Measurements from ENCODE around the gene CCT7. TPM values are rescaled to one million over a fixed set of nuclear protein-coding genes. Genes with fewer than 3 reads are reported as not detected.

Gene CCT7
- total and polyA plus RNA-seq, 10 of the 15 experiments (the other 5 are each of a cell fraction or from before 2014, with no cell fraction given), result 206 to 598 (median 486) TPM

GRCh38 chr2:73295751-73296400 is 61.8 kb downstream of the CCT7 start:
- FAIRE-seq, result no peak
- no peak for DNase-seq (ENCODE audit: low read depth, low spot score)
- intact Hi-C loops (cut with micrococcal nuclease; ENCODE audit: unreplicated experiment), result no loop called here

GRCh38 chr2:73297151-73297559 is 63.0 kb downstream of the CCT7 start:
- DNase-seq (ENCODE audit: low read depth, low spot score) (no peak), FAIRE-seq (no peak), ATAC-seq (no peak)
- Histone ChIP-seq H3K27me3 (replicated peaks in 1 of 2; ENCODE audit: control insufficient read depth in 2 of 2, insufficient read depth in 2 of 2, low read length in 1 of 2) (peaks cover 9 to 19% of the 10 kb centered on the region in 2 experiments), H3K36me3 (ENCODE audit: control insufficient read depth in 2 of 2, insufficient read depth in 2 of 2, low read length in 1 of 2) (no peaks in the 10 kb centered on the region), H3K4me1 (ENCODE audit: control insufficient read depth, insufficient read depth, low read length) (peaks cover 4% of the 10 kb centered on the region; the same call in 1 of the 2 replicates), H3K4me2 (ENCODE audit: control insufficient read depth, insufficient read depth) (no peak overlapping the region), H3K79me2 (ENCODE audit: control insufficient read depth, insufficient read depth, low read length) (no peaks in the 10 kb centered on the region), H3K27ac (ENCODE audit: control insufficient read depth, insufficient read depth) (no peak overlapping the region), H4K20me1 (ENCODE audit: control insufficient read depth, insufficient read depth) (no peaks in the 10 kb centered on the region), H3K4me3 (no peak overlapping the region), H3K9me3 (replicated peaks; ENCODE audit: control insufficient read depth, insufficient read depth, low read length) (no peaks in the 10 kb centered on the region; the same call in 2 of the 3 replicates), H2AFZ (ENCODE audit: control insufficient read depth, low read depth, low read length) (no peak overlapping the region), H3K9ac (ENCODE audit: control insufficient read depth, insufficient read depth, low read length) (no peak overlapping the region)
- BruUV-seq (replicated peaks), result no TSS peak
- intact Hi-C loops (cut with micrococcal nuclease; ENCODE audit: unreplicated experiment), result no loop called here
- WGBS (ENCODE audit: insufficient coverage, insufficient replicate concordance, low lambda C conversion rate, missing lambda C conversion rate), result 4% methylated on average over 2 of the region's 2 CpGs
- in situ Hi-C loops (cut with MboI), result no loop called here
- RAD21 ChIA-PET (ENCODE audit: unreplicated experiment), result interaction anchor here (1.2 kb wide), 1 partner anchor 12 kb away, joined by 4 read pairs; the partner anchor contains the start of gene FBXO41
- POLR2A ChIA-PET, result no interaction called here
- SMC1A ChIA-PET (ENCODE audit: uncharacterized antibody, unreplicated experiment), result no interaction called here
- CTCF ChIA-PET, result interaction anchor here (1.2 kb wide), 1 partner anchor 8 kb away, joined by 5 read pairs; no protein-coding TSS in a partner anchor
- TF ChIP-seq HCFC1 (IDR thresholded peaks at IDR 0.05; ENCODE audit: low read length) (no peak), CREB1 (IDR thresholded peaks at IDR 0.05; ENCODE audit: low read depth) (no peak), FOXM1 (IDR thresholded peaks at IDR 0.05; ENCODE audit: low read depth, low read length) (no peak), RAD51 (IDR thresholded peaks at IDR 0.05) (no peak), BMI1 (IDR thresholded peaks at IDR 0.05; ENCODE audit: borderline replicate concordance) (no peak), SUPT20H (IDR thresholded peaks at IDR 0.05; ENCODE audit: borderline replicate concordance, control insufficient read depth, low read depth, low read length) (no peak), GABPA (IDR thresholded peaks at IDR 0.05; ENCODE audit: low read depth) (no peak), NFIC (IDR thresholded peaks at IDR 0.05; ENCODE audit: low read depth, low read length) (no peak), MYB (IDR thresholded peaks at IDR 0.05; ENCODE audit: borderline replicate concordance, low read depth, low read length) (no peak), ZBTB33 (IDR thresholded peaks at IDR 0.05) (no peak), CBX3 (IDR thresholded peaks at IDR 0.05; ENCODE audit: borderline replicate concordance, low read depth) (no peak), JUNB (IDR thresholded peaks at IDR 0.05) (no peak)

More at GRCh38 chr2:73295751-73296400, 61.8 kb downstream of the CCT7 start:
- H3K4me1 ChIP-seq (ENCODE audit: control insufficient read depth, insufficient read depth, low read length), result peaks cover 4% of the 10 kb centered on the region; the same call in 1 of the 2 replicates
- no peak overlapping the region for H2AFZ ChIP-seq (ENCODE audit: control insufficient read depth, low read depth, low read length)
- H3K27ac ChIP-seq (ENCODE audit: control insufficient read depth, insufficient read depth), result no peak overlapping the region
- TF ChIP-seq DPF2 (IDR thresholded peaks at IDR 0.05), result no peak
- TF ChIP-seq SIN3A (IDR thresholded peaks at IDR 0.05; ENCODE audit: low read depth, low read length), result no peak
- no peaks in the 10 kb centered on the region; the same call in 2 of the 3 replicates for H3K9me3 ChIP-seq (replicated peaks; ENCODE audit: control insufficient read depth, insufficient read depth, low read length)
- SMC1A ChIA-PET (ENCODE audit: uncharacterized antibody, unreplicated experiment), result interaction anchor here (0.9 kb wide), 1 partner anchor 110 kb away, joined by 3 read pairs; no protein-coding TSS in a partner anchor
- POLR2A ChIA-PET, result no interaction called here
- H3K4me2 ChIP-seq (ENCODE audit: control insufficient read depth, insufficient read depth), result no peak overlapping the region
- no peak overlapping the region for H3K4me3 ChIP-seq
- in situ Hi-C loops (cut with MboI), result no loop called here
- WGBS (ENCODE audit: insufficient coverage, insufficient replicate concordance, low lambda C conversion rate, missing lambda C conversion rate), result 4% methylated on average over 5 of the region's 5 CpGs
- RAD21 ChIA-PET (ENCODE audit: unreplicated experiment), result interaction anchor here (1.2 kb wide), 1 partner anchor 11 kb away, joined by 4 read pairs; the partner anchor contains the start of gene FBXO41
- BruUV-seq (replicated peaks), result no TSS peak
- H3K27me3 ChIP-seq (replicated peaks in 1 of 2; ENCODE audit: control insufficient read depth in 2 of 2, insufficient read depth in 2 of 2, low read length in 1 of 2), result peaks cover 13 to 29% of the 10 kb centered on the region in 2 experiments
- H4K20me1 ChIP-seq (ENCODE audit: control insufficient read depth, insufficient read depth), result no peaks in the 10 kb centered on the region
- ATAC-seq, result no peak
- H3K79me2 ChIP-seq (ENCODE audit: control insufficient read depth, insufficient read depth, low read length), result no peaks in the 10 kb centered on the region
- CTCF ChIA-PET, result interaction anchor here (1.2 kb wide), 1 partner anchor 9 kb away, joined by 5 read pairs; no protein-coding TSS in a partner anchor
- no peak overlapping the region for H3K9ac ChIP-seq (ENCODE audit: control insufficient read depth, insufficient read depth, low read length)
- no peaks in the 10 kb centered on the region for H3K36me3 ChIP-seq (ENCODE audit: control insufficient read depth in 2 of 2, insufficient read depth in 2 of 2, low read length in 1 of 2)
